Spleen (tissue), 11 donors: ENCODE measurements around the gene ZDHHC9. TPM values are rescaled to one million over a fixed set of nuclear protein-coding genes. Genes with fewer than 3 reads are reported as not detected.

ENCODE experiments used
- DNase-seq: peaks from one replicate; pipeline ENCODE4 v3.0.0-alpha.2; 2020
- H3K27ac ChIP-seq, 8 donors: fragments of 200-600 bp; sonication (generic) in 7 of 8; 1 replicate in 4 of 8; 2 replicates in 4 of 8; pipeline versions ENCODE4 v1.5.0 to v1.8.0; 2016 to 2021; ENCODE audit warnings: inconsistent platforms in 4 of 8, mild to moderate bottlenecking in 4 of 8, moderate library complexity in 1 of 8
- H3K27me3 ChIP-seq, 7 donors: fragments of 200-600 bp; sonication (generic) in 6 of 7; replicated peaks in 1 of 7; 1 replicate in 4 of 7; 2 replicates in 3 of 7; pipeline versions ENCODE4 v1.5.0 to v1.8.0; 2016 to 2021; ENCODE audit warnings: inconsistent platforms in 3 of 7, mild to moderate bottlenecking in 1 of 7
- H3K36me3 ChIP-seq, 6 donors: fragments of 200-600 bp; sonication (generic) in 5 of 6; 1 replicate in 4 of 6; 2 replicates in 2 of 6; pipeline versions ENCODE4 v1.5.0 to v1.8.0; 2016 to 2021; ENCODE audit warnings: inconsistent platforms in 2 of 6
- H3K4me1 ChIP-seq, 6 donors: fragments of 200-600 bp; sonication (generic) in 5 of 6; 1 replicate in 3 of 6; 2 replicates in 3 of 6; pipeline versions ENCODE4 v1.5.0 to v1.8.0; 2016 to 2021; ENCODE audit warnings: inconsistent platforms in 3 of 6
- H3K4me3 ChIP-seq, 8 donors: fragments of 200-600 bp; sonication (generic) in 7 of 8; 1 replicate in 4 of 8; 2 replicates in 4 of 8; pipeline versions ENCODE4 v1.5.0 to v1.8.0; 2016 to 2021; ENCODE audit warnings: inconsistent platforms in 4 of 8, mild to moderate bottlenecking in 4 of 8, moderate library complexity in 2 of 8
- H3K9me3 ChIP-seq, 8 donors: fragments of 200-600 bp; sonication (generic) in 7 of 8; 1 replicate in 4 of 8; 2 replicates in 4 of 8; pipeline versions ENCODE4 v1.5.0 to v1.8.0; 2016 to 2021; ENCODE audit warnings: inconsistent platforms in 4 of 8
- POLR2A ChIP-seq, 3 donors: fragments of 450-650 bp; IDR thresholded peaks; one replicate each; pipeline ENCODE4 v1.5.1; 2017; ENCODE audit warnings: antibody characterized with exemption in 3 of 3, mild to moderate bottlenecking in 1 of 3
- POLR2AphosphoS5 ChIP-seq, 3 donors: sonication (generic); formaldehyde crosslinking; IDR thresholded peaks; one replicate each; pipeline ENCODE4 v1.5.1; 2017; ENCODE audit warnings: antibody characterized with exemption in 3 of 3
- WGBS, 5 donors: extraction: QIAGEN DNeasy Blood & Tissue Kit in 3 of 5; methylation state at CpG; one replicate each; pipeline versions ENCODE4 v1.1.5 to v1.1.7; 2013 to 2018; 5-methylcytosine and 5-hydroxymethylcytosine counted together
- intact Hi-C: fragments of 100-400 bp; cut with DNase I; formaldehyde crosslinking; loops from one replicate; pipeline ENCODE4 v1.15.0; 2023; ENCODE audit warnings: low total_unique reads
- polyA plus RNA-seq, 3 donors: library from polyadenylated mRNA; stranded (reverse); fragments of 200-250 nt; gene quantifications; one replicate each; pipeline ENCODE4 v1.2.1, GENCODE V29; 2013
- total RNA-seq, 7 donors: library from RNA; depleted of rRNA in 3 of 7; stranded (reverse); fragments of >200 nt in 3 of 7; fragmentation: NEBNext Ultra II Directional in 4 of 7; extraction: Animal tissue kit (Norgen Biotek cat#: 25700) in 4 of 7; gene quantifications; one replicate each; pipeline versions ENCODE4 v1.1.0 to v1.2.1, GENCODE V29; 2016 to 2021
- TF ChIP-seq, protein P1 (sequence below), 11 experiments: fragments of 200-600 bp in 7 of 11; fragments of 450-650 bp in 4 of 11; sonication (generic) in 4 of 11; IDR thresholded peaks in 8 of 11; conservative IDR thresholded peaks in 3 of 11; 1 replicate in 7 of 11; 2 replicates in 4 of 11; pipeline versions ENCODE4 v1.4.0 to v1.8.0; 2016 to 2021; ENCODE audit warnings: antibody characterized with exemption in 11 of 11, inconsistent platforms in 4 of 11, mild to moderate bottlenecking in 1 of 11
- donor health status: healthy with polysubstance abuse.
- donor health status: DM: no; HTN: no; CAD: no; lungs with moderate emphysema.
- donor health status: DM: no; HTN: no; CAD: no.
- donor health status: Bipolar disorder and iron deficiency.
- donor health status: healthy.
- donor health status: DM: no; HTN: no; CAD: no.
- donor health status: DM: yes; HTN: yes; CAD: no.

ZDHHC9 gene
- total and polyA plus RNA-seq, 10 donors = 1.2 to 9.2 (median 5.2) TPM

DNA sequence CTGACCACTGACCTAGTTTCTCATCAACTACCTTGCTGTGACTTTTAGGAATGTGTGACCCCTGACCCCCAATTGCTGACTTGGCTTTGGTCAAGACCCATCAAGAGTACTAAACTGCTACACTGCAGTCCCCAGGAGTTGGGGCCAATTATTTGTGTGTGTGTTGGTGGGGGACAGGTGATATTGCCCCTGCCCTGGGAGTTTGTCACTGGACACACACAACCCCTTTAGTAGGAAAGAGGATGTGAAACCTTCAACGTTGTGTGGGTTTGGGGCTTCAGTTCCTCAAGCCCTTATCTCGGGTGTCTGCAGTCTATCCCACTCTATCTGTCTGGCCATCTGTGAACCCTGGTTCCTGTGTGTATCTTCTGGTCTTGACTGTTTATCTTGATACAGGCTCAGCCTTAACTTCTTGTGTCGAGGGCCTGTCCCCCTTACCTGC, 57.5 kb downstream of the ZDHHC9 start:
- Histone ChIP-seq H3K4me1 (peaks cover 0 to 78% (median 55%) of the 10 kb centered on the region in 6 donors), H3K27ac (peak overlapping the region in 5 of 8 donors; percentile 27 to 96 (median 83)), H3K4me3 (peak overlapping the region in 6 of 8 donors; percentile 3 to 52 (median 16)), H3K36me3 (peaks cover 0 to 83% (median 26%) of the 10 kb centered on the region in 6 donors), H3K27me3 (no peaks in the 10 kb centered on the region), H3K9me3 (no peaks in the 10 kb centered on the region)
- 2 to 23% (median 20%) methylated on average over 3 of the region's 3 CpGs; no CpG with 5 or more reads in 1 of the 5 donors for WGBS, 5 donors
- no peak for DNase-seq
- TF ChIP-seq POLR2A (IDR thresholded peaks at IDR 0.05) (no peak), POLR2AphosphoS5 (IDR thresholded peaks at IDR 0.05) (peak in 1 of 3 donors; percentile 53)
- TF ChIP-seq, protein P1, sequence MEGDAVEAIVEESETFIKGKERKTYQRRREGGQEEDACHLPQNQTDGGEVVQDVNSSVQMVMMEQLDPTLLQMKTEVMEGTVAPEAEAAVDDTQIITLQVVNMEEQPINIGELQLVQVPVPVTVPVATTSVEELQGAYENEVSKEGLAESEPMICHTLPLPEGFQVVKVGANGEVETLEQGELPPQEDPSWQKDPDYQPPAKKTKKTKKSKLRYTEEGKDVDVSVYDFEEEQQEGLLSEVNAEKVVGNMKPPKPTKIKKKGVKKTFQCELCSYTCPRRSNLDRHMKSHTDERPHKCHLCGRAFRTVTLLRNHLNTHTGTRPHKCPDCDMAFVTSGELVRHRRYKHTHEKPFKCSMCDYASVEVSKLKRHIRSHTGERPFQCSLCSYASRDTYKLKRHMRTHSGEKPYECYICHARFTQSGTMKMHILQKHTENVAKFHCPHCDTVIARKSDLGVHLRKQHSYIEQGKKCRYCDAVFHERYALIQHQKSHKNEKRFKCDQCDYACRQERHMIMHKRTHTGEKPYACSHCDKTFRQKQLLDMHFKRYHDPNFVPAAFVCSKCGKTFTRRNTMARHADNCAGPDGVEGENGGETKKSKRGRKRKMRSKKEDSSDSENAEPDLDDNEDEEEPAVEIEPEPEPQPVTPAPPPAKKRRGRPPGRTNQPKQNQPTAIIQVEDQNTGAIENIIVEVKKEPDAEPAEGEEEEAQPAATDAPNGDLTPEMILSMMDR (IDR thresholded peaks at IDR 0.05 in 8 of 11, conservative IDR thresholded peaks at IDR 0.05 in 3 of 11) = no peak
- intact Hi-C loops = no loop called here

DNA sequence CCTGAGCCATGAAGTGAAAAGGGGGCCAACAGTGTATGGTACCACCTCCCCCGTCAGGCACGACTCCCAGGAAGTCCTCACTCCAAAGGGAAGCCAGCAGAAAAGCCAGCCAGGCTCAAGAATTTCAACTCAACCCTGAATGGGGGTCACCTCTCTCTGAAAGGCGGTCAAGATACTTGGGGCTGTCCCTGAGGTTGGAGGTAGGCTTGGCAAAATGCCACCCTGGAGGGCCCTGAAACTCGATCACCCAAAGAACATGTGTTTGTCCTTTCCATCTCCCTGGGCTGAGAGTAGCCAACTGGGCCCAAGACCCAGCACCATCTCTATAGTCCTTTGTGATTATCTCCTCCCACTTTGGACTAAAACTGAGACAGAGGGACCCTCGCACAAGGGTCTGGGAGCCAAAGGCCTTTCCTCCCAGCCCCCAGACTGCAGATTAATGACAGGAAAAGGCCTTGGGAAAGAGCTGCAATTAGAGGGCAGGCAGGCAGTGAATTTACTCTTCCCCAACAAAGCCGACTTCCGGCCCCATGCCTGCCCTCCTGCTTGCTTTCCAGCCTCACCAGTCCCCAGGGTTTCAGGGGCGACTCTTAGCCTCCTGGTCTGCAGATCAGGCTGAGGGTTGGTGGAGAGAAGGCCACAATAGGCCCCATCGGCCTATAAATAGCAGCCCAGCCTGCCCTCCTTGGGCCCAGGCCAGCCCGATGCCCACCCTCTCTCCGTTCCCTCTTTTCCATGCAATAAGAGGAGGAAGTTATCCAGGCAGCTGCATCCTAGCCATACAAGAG, 58.3 kb downstream of the ZDHHC9 start:
- 18 to 50% (median 31%) methylated on average over 7 to 11 of the region's 11 CpGs for WGBS, 5 donors
- Histone ChIP-seq H3K36me3 (peaks cover 0 to 74% (median 17%) of the 10 kb centered on the region in 6 donors), H3K27ac (peak overlapping the region in 6 of 8 donors; percentile 19 to 96 (median 70)), H3K9me3 (no peaks in the 10 kb centered on the region), H3K27me3 (no peaks in the 10 kb centered on the region), H3K4me1 (peaks cover 0 to 75% (median 55%) of the 10 kb centered on the region in 6 donors), H3K4me3 (peak overlapping the region in 5 of 8 donors; percentile 14 to 52 (median 22))
- DNase-seq = no peak
- peak in 1 of 3 donors; percentile 33 for TF ChIP-seq POLR2AphosphoS5 (IDR thresholded peaks at IDR 0.05)
- TF ChIP-seq, protein P1 (IDR thresholded peaks at IDR 0.05 in 8 of 11, conservative IDR thresholded peaks at IDR 0.05 in 3 of 11) = no peak
- no peak for TF ChIP-seq POLR2A (IDR thresholded peaks at IDR 0.05)
- intact Hi-C loops = no loop called here

DNA sequence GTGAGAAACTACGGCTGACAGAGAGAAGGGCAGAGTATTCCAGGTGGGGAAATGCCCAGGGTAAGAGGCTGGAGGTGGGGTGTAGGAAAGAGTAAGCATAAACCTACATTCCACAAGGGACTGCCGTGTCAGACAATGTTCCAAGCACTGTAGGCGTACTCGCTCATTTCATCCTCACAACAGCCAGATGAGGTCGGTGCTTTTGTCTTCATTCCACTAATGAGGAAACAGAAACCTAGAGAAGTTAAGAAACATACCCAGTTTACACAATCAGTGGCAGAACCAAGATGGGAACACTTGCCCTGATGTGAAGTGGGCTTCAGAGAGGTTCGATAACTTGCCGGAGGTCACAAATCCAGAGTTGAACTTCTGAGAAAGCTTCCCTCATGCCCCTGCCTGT, 59.3 kb downstream of the ZDHHC9 start:
- peak overlapping the region in 7 of 8 donors; percentile 35 to 97 (median 93) for H3K27ac ChIP-seq
- H3K9me3 ChIP-seq = no peaks in the 10 kb centered on the region
- peaks cover 0 to 64% (median 13%) of the 10 kb centered on the region in 6 donors for H3K36me3 ChIP-seq
- peak overlapping the region in 4 of 8 donors; percentile 53 to 80 (median 60) for H3K4me3 ChIP-seq
- intact Hi-C loops = no loop called here
- 48 to 71% (median 60%) methylated on average over 7 of the region's 7 CpGs for WGBS, 5 donors
- H3K4me1 ChIP-seq = peaks cover 0 to 75% (median 56%) of the 10 kb centered on the region in 6 donors
- no peak for DNase-seq
- H3K27me3 ChIP-seq = no peaks in the 10 kb centered on the region
- TF ChIP-seq, protein P1 (IDR thresholded peaks at IDR 0.05 in 8 of 11, conservative IDR thresholded peaks at IDR 0.05 in 3 of 11) = no peak
- TF ChIP-seq POLR2AphosphoS5 (IDR thresholded peaks at IDR 0.05) (no peak), POLR2A (IDR thresholded peaks at IDR 0.05) (no peak)

DNA sequence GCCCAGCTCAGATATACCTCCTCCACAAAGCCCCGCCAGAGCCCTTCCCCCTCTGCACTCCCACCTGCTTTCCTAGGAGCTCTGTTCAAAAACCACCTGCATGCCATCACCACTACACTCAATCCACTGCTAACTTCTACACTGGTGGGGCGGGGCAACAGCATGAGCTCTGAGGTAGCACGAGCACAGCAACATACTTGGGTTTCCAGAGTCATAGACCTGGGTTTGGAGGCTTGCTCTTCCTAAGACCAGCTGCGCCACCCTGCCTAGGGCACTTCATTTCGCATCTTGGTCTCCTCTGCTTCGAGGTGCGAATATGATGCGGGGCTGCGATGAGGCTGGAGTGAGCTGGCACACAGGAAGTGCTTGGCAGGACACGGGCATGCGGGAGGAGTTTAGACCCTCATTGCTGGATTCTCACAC, 60.4 kb downstream of the ZDHHC9 start:
- no peaks in the 10 kb centered on the region for H3K9me3 ChIP-seq
- peak; percentile 5 to 18 (median 16) for TF ChIP-seq POLR2AphosphoS5 (IDR thresholded peaks at IDR 0.05)
- TF ChIP-seq, protein P1 (IDR thresholded peaks at IDR 0.05 in 8 of 11, conservative IDR thresholded peaks at IDR 0.05 in 3 of 11) = no peak
- peaks cover 10 to 81% (median 66%) of the 10 kb centered on the region in 6 donors for H3K4me1 ChIP-seq
- H3K27ac ChIP-seq = peak overlapping the region in 7 of 8 donors; percentile 14 to 97 (median 93)
- peak overlapping the region in 7 of 8 donors; percentile 37 to 80 (median 54) for H3K4me3 ChIP-seq
- no peaks in the 10 kb centered on the region for H3K27me3 ChIP-seq
- intact Hi-C loops = no loop called here
- peaks cover 0 to 54% (median 6%) of the 10 kb centered on the region in 6 donors for H3K36me3 ChIP-seq
- DNase-seq = no peak
- WGBS, 5 donors = 60 to 87% (median 71%) methylated on average over 2 to 11 of the region's 11 CpGs
